Raji (cell line): ENCODE results near the gene AQP7.

Experiments
- POLR2A ChIP-seq: IDR thresholded peaks from 2 replicates; pipeline ENCODE4 v1.6.1; 2011; ENCODE audit warnings: low read depth, low read length, control low read depth; ENCODE audit not compliant: insufficient read depth

AQP7 gene

GRCh38 chr9:33377089-33377715, 25.2 kb downstream of the AQP7 start:
- TF ChIP-seq POLR2A, result no peak

- TF ChIP-seq POLR2A, result no peak
Observed at GRCh38 chr9:33375841-33376321, 26.5 kb downstream of the AQP7 start.

- TF ChIP-seq POLR2A, result no peak
Observed at GRCh38 chr9:33375238-33375840, 27.0 kb downstream of the AQP7 start.

GRCh38 chr9:33374634-33375237, 27.6 kb downstream of the AQP7 start:
- TF ChIP-seq POLR2A, result no peak

GRCh38 chr9:33374190-33374589, 28.2 kb downstream of the AQP7 start:
- no peak for TF ChIP-seq POLR2A

- no peak for TF ChIP-seq POLR2A
Observed at GRCh38 chr9:33372900-33373299, 29.5 kb downstream of the AQP7 start.

- TF ChIP-seq POLR2A, result no peak
Observed at GRCh38 chr9:33366979-33367480, 35.3 kb downstream of the AQP7 start.

- no peak for TF ChIP-seq POLR2A
Observed at GRCh38 chr9:33364127-33364526, 38.2 kb downstream of the AQP7 start.

- TF ChIP-seq POLR2A, result no peak
Observed at GRCh38 chr9:33355933-33356332, 46.4 kb downstream of the AQP7 start.

- no peak for TF ChIP-seq POLR2A
Observed at GRCh38 chr9:33354651-33355211, 47.6 kb downstream of the AQP7 start.

GRCh38 chr9:33351547-33351946, 50.8 kb downstream of the AQP7 start:
- no peak for TF ChIP-seq POLR2A

GRCh38 chr9:33350310-33350709, 52.1 kb downstream of the AQP7 start:
- no peak for TF ChIP-seq POLR2A

- TF ChIP-seq POLR2A, result no peak
Observed at GRCh38 chr9:33349743-33350142, 52.6 kb downstream of the AQP7 start.

- TF ChIP-seq POLR2A, result no peak
Observed at GRCh38 chr9:33348998-33349397, 53.4 kb downstream of the AQP7 start.

GRCh38 chr9:33346564-33346963, 55.8 kb downstream of the AQP7 start:
- no peak for TF ChIP-seq POLR2A

GRCh38 chr9:33344145-33344544, 58.2 kb downstream of the AQP7 start:
- TF ChIP-seq POLR2A, result no peak

GRCh38 chr9:33341182-33341581, 61.2 kb downstream of the AQP7 start:
- no peak for TF ChIP-seq POLR2A

GRCh38 chr9:33340186-33340585, 62.2 kb downstream of the AQP7 start:
- TF ChIP-seq POLR2A, result no peak
